GM19035 (cell line): ENCODE results near the gene RHOB.
A peak's percentile ranks its signal among the peaks of the same experiment; 100 is the strongest.
"Not testable (repeated sequence)": the region's sequence is repeated elsewhere in the genome, so short reads cannot be mapped to it uniquely, and the experiment has no call there.

ENCODE experiments used
- ATAC-seq: cut with Tn5 transposase; IDR thresholded peaks from one replicate; pipeline ENCODE4 v1.9.1; 2021; ENCODE audit not compliant: unreplicated experiment

The RHOB gene

GRCh38 chr2:20451761-20452499 is 5.1 kb downstream of the RHOB start:
- no peak for ATAC-seq

DNA sequence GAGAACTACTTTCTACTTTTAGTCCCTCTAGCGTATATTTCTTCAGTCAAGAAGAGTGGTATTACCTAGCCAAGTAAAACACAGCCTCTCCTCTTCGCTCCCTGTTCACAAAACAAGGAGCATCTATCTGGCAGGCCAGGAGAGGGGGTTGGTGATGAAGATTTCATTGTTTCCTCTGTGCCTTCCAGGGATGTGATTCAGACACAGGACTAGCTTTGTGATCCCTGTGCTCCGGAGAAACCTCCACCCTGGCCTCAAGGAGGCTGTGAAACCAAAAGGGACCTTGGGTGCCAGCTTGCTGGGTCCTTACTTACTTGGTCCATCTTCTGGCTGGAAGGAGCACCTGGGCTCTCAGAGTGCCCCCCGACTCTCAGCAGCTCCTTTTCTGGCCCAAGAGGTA is 5.7 kb downstream of the RHOB start:
- ATAC-seq: no peak

DNA sequence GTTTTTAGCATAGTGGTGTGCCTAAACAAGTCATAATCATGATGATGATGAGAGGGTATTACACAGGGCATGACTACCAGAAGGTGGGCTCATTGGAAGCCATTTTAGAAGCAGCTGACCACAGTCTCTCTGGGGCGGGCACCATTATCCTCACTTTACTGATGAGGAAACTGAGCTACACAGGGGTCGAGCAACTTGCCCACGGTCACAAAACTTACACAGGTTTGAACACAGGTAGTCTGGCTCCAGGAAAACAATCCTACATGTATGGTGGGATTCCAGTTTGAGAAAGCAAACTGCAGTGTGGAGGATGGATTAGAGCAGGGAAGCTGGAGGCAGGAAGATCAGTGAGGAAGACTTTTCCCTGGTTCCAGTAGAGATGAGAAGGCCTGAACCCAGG is 6.2 kb downstream of the RHOB start:
- no peak for ATAC-seq

GRCh38 chr2:20454036-20454981 is 7.4 kb downstream of the RHOB start:
- ATAC-seq: no peak

DNA sequence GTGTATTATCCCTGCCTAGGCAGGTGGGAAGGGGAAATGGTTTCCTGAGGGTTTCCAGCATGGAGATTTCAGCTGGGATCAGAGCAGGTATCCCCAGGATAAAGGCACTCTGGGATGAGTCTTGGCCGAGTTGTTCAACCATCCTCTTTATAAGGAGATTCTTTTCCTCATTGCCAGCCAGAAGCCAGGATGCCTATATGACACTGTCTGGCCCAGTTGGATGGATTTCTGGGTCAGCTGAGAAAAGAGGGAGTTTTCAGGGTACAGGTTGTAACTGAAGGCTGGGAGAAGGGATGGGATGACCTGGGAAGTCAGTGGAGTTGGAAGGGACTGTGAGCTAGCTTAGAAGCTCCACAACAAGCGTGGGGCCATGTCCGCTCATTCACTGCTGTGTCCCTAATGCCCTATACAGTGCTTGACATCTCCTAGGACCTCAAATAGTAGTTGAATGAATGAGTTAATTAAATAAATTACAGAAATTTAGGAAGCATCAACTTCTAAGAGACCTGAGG is 8.3 kb downstream of the RHOB start:
- ATAC-seq: no peak

- ATAC-seq: no peak
Observed at GRCh38 chr2:20456116-20456571, 9.3 kb downstream of the RHOB start.

GRCh38 chr2:20456636-20457426 is 10.0 kb downstream of the RHOB start:
- ATAC-seq: peak; percentile 74

DNA sequence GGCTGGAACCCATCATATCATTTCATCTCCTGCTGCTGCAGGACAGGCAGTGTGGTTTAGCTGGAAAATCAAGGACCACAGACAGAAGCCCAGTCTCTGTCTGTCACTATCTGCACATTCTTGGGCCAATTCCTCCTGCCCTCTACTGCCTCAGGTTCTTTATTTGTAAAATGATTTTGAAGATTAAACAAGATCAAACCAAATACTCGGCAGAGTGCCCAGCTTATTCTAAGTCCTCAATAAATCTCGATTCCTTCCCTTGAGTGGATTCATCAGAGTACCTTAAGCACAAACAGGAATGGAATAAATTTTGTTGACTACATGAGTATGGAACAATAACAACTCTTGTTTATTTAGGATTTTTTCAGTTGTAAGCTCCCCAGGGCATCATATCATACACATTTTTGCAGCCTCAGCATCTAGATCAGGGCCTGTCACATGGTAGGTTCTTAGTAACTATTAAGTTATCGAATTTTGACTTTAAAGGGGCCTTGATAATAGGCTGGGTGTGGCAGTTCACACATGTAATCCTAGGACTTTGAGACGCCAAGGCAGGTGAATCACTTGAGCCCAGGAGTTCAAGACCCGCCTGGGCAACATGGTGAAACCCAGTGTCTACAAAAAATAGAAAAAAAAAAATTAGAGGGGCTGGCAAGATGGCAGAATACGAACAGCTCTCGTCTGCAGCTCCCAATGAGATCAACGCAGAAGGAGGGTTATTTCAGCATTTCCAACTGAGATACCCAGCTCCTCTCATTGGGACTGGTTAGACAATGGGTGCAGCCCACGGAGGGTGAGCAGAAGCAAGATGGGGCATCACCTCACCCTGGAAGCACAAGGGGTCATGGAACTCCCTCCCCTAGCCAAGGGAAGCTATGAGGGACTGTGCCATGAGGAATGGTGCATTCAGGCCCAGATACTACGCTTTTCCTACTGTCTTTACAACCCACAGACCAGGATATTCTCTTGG is 11.1 kb downstream of the RHOB start:
- ATAC-seq: no peak

GRCh38 chr2:20458737-20459484 is 12.0 kb downstream of the RHOB start:
- not testable (repeated sequence) for ATAC-seq

- no peak for ATAC-seq
Observed at GRCh38 chr2:20465716-20466394, 19.0 kb downstream of the RHOB start.

GRCh38 chr2:20467789-20468548 is 21.1 kb downstream of the RHOB start:
- no peak for ATAC-seq

DNA sequence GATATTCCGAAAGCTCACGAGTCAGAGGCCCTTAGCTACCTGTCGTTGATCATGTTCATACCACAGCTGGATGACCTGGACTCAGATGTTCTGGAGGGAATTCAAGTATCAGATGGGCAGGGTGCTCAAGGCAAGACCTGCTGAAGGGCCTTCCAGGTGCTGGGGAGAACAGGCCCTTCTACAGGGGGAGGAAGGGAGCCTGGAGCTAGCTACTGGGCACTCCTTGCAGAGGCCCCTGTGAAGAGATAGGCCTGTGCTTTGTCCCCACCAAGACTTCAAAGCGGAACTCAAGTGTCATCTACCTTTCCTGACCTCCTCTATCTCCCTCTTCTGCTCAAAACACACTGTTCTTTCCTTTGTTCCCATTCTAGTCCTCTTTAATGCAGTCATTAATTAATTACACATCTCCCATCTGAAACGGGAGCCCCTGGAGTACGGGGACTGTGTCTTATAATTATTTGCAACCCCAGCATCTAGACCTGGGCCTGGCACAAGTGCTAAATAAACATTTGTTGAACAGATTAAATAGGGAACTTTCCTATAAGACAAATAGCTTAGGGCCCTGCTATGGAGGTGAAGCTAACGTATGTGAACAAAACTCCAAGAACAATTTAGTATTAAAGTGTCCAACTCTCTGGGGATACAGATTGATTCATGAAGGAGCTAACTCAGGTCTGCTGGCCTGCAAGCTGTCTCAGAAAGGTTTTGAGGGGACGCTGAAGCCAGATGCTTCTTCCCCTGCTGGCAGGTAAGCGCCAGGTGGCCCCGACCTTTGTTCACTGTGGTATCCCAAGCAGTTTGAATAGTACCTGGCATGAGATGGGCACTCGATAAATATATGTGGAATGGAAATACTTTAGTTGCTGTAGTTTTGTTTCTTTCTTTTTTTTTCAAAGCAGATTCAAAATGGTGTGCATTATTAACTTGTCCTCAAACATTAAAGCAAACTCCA is 22.0 kb downstream of the RHOB start:
- ATAC-seq: no peak

GRCh38 chr2:20469595-20469994 is 22.7 kb downstream of the RHOB start:
- ATAC-seq: no peak

DNA sequence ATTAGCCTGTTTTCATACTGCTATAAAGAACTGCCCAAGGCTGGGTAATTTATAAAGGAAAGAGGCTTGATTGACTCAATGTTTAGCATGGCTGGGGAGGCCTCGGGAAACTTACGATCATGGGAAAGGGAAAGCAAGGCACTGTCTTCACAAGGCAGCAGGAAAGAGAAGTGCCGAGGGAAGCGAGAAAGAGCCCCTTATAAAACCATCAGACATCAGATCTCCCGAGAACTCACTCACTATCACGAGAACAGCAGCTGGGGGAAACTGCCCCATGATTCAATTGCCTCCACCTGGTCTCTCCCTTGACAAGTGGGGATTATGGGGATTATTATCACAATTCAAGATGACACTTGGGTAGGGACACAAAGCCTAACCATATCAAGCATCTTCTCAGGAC is 23.3 kb downstream of the RHOB start:
- ATAC-seq: no peak

- ATAC-seq: no peak
Observed at GRCh38 chr2:20471148-20471547, 24.3 kb downstream of the RHOB start.

GRCh38 chr2:20471902-20472559 is 25.2 kb downstream of the RHOB start:
- ATAC-seq: no peak
